ENCODE data around the gene CTDSP2.

DNA sequence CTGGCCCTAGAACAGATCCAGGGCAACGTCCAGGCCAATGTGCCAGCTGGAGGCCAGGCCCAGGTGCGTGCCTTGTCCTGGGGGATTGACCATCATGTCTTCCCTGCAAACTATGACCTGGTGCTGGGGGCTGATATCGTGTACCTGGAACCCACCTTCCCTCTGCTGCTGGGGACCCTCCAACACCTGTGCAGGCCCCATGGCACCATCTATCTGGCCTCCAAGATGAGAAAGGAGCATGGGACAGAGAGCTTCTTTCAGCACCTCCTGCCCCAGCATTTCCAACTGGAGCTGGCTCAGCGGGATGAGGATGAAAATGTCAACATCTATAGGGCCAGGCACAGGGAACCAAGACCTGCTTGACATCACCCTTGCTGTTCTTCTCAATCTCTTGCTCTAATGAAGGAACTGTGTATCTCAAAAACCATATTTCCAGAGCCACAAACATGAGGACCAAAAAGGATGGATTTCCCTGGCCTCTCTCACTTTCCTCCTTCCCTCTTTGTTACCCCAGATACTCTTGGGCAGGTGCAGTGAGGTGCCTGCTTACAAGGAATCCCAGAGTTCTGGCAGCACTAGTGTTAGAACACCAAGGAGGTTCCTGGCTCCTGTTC, 66.1 kb downstream of the CTDSP2 start:
- TF ChIP-seq GATA2 (IDR thresholded peaks at IDR 0.05; ENCODE audit: low read depth, low read length) = no peak
- no peak for TF ChIP-seq GATA3 (IDR thresholded peaks at IDR 0.05; ENCODE audit: low read depth, low read length)

Measured in SH-SY5Y (cell line).